Caco-2 (cell line): Measurements from ENCODE around the gene AUH. TPM values are rescaled to one million over a fixed set of nuclear protein-coding genes. Genes with fewer than 3 reads are reported as not detected.

Source experiments
- BruUV-seq: library from RNA; stranded (reverse); fragments of 400-500 nt; replicated peaks from 2 replicates; lab custom pipeline; 2021; lab: Mats Ljungman, UMichigan
- CTCF ChIA-PET: fragments of 300-600 bp; sonication (Branson Sonifier 250); formaldehyde crosslinking; loops from one replicate; lab custom pipeline; 2022; ENCODE audit warnings: antibody characterized with exemption; lab: Charles Lee
- POLR2A ChIA-PET: fragments of 300-600 bp; sonication (Branson Sonifier 250); formaldehyde crosslinking; loops from one replicate; lab custom pipeline; 2022; ENCODE audit warnings: antibody characterized with exemption; lab: Charles Lee
- DNase-seq, 2 experiments: peaks; one replicate each; pipeline versions ENCODE4 v3.0.0 to v3.0.0-alpha.2; 2020 to 2022
- H3K27me3 ChIP-seq: replicated peaks from 2 replicates; pipeline ENCODE4 v1.6.0; 2011; ENCODE audit warnings: low read length; ENCODE audit not compliant: control insufficient read depth, insufficient read depth
- H3K36me3 ChIP-seq: 2 replicates; pipeline ENCODE4 v1.5.1; 2011; ENCODE audit warnings: low read length; ENCODE audit not compliant: control insufficient read depth, insufficient read depth
- H3K4me1 ChIP-seq: fragments of 250-450 bp; sonication (Bioruptor Pico); 2 replicates; pipeline ENCODE4 v1.5.1; 2020; ENCODE audit warnings: mild to moderate bottlenecking
- H3K4me3 ChIP-seq: 2 replicates; pipeline ENCODE4 v1.5.1; 2011; ENCODE audit warnings: low read depth, mild to moderate bottlenecking, control low read depth, low read length
- H3K9me3 ChIP-seq: fragments of 250-450 bp; sonication (Bioruptor Pico); 2 replicates; pipeline ENCODE4 v1.5.1; 2020; ENCODE audit warnings: mild to moderate bottlenecking, moderate library complexity
- H3K27ac Mint-ChIP-seq: one replicate; pipeline ENCODE4 v1.8.0; 2022; ENCODE audit warnings: mixed read lengths; ENCODE audit not compliant: unreplicated experiment
- H3K27me3 Mint-ChIP-seq: one replicate; pipeline ENCODE4 v1.8.0; 2022; ENCODE audit warnings: mixed read lengths; ENCODE audit not compliant: insufficient read depth, unreplicated experiment
- H3K36me3 Mint-ChIP-seq: one replicate; pipeline ENCODE4 v1.8.0; 2022; ENCODE audit warnings: mild to moderate bottlenecking, mixed read lengths; ENCODE audit not compliant: insufficient read depth, unreplicated experiment
- H3K4me1 Mint-ChIP-seq: one replicate; pipeline ENCODE4 v1.8.0; 2022; ENCODE audit warnings: low read depth, mixed read lengths; ENCODE audit not compliant: unreplicated experiment
- H3K4me3 Mint-ChIP-seq: one replicate; pipeline ENCODE4 v1.8.0; 2022; ENCODE audit warnings: mild to moderate bottlenecking, moderate library complexity, mixed read lengths; ENCODE audit not compliant: unreplicated experiment
- H3K9me3 Mint-ChIP-seq: one replicate; pipeline ENCODE4 v1.8.0; 2022; ENCODE audit warnings: mixed read lengths; ENCODE audit not compliant: unreplicated experiment
- CTCF ChIP-seq, 2 experiments: fragments of 200-600 bp in 1 of 2; IDR thresholded peaks; 1 replicate in 1 of 2; 2 replicates in 1 of 2; pipeline versions ENCODE4 v1.5.1 to v1.8.0; 2011 to 2022; ENCODE audit warnings: antibody characterized with exemption in 1 of 2, control low read depth in 1 of 2, inconsistent platforms in 1 of 2, low read depth in 1 of 2, low read length in 1 of 2, mild to moderate bottlenecking in 1 of 2, moderate library complexity in 1 of 2; ENCODE audit not compliant: insufficient read depth in 1 of 2, severe bottlenecking in 1 of 2, unreplicated experiment in 1 of 2
- intact Hi-C: fragments of 100-400 bp; cut with micrococcal nuclease; formaldehyde crosslinking; loops from one replicate; pipeline ENCODE4 v1.10.0; 2022; ENCODE audit not compliant: unreplicated experiment
- total RNA-seq: library from RNA; stranded (reverse); gene quantifications from 2 replicates; pipeline ENCODE4 v1.2.3, GENCODE V29; 2022

The AUH gene
- total RNA-seq, 1 experiment from 2014 or later = 10.3 TPM

GRCh38 chr9:91298311-91298710 is 63.4 kb downstream of the AUH start:
- Mint-ChIP-seq H3K4me1 (no peaks in the 10 kb centered on the region), H3K36me3 (no peaks in the 10 kb centered on the region), H3K27ac (no peak overlapping the region), H3K9me3 (no peaks in the 10 kb centered on the region), H3K27me3 (no peaks in the 10 kb centered on the region), H3K4me3 (no peak overlapping the region)
- H3K9me3 ChIP-seq = no peaks in the 10 kb centered on the region
- intact Hi-C loops = no loop called here
- BruUV-seq = no TSS peak
- POLR2A ChIA-PET = no interaction called here
- CTCF ChIA-PET = no interaction called here
- no peak for TF ChIP-seq CTCF (IDR thresholded peaks at IDR 0.05; ENCODE audit: insufficient read depth in 1 of 2, low read depth in 1 of 2, low read length in 1 of 2, severe bottlenecking in 1 of 2, unreplicated experiment in 1 of 2)
- DNase-seq = no peak
- H3K4me1 ChIP-seq = no peaks in the 10 kb centered on the region
- no peaks in the 10 kb centered on the region for H3K36me3 ChIP-seq
- H3K27me3 ChIP-seq = no peaks in the 10 kb centered on the region
- H3K4me3 ChIP-seq = no peak overlapping the region

- POLR2A ChIA-PET = no interaction called here
- intact Hi-C loops = no loop called here
- no peaks in the 10 kb centered on the region for H3K4me1 Mint-ChIP-seq
- H3K9me3 Mint-ChIP-seq = no peaks in the 10 kb centered on the region
- no peaks in the 10 kb centered on the region for H3K27me3 Mint-ChIP-seq
- no peak for TF ChIP-seq CTCF (IDR thresholded peaks at IDR 0.05; ENCODE audit: insufficient read depth in 1 of 2, low read depth in 1 of 2, low read length in 1 of 2, severe bottlenecking in 1 of 2, unreplicated experiment in 1 of 2)
- H3K4me3 ChIP-seq = no peak overlapping the region
- H3K36me3 ChIP-seq = no peaks in the 10 kb centered on the region
- no peaks in the 10 kb centered on the region for H3K9me3 ChIP-seq
- H3K36me3 Mint-ChIP-seq = peaks cover 5% of the 10 kb centered on the region
- H3K4me3 Mint-ChIP-seq = no peak overlapping the region
- CTCF ChIA-PET = no interaction called here
- no TSS peak for BruUV-seq
- no peaks in the 10 kb centered on the region for H3K27me3 ChIP-seq
- no peak overlapping the region for H3K27ac Mint-ChIP-seq
- no peak for DNase-seq
- no peaks in the 10 kb centered on the region for H3K4me1 ChIP-seq
These were observed 64.4 kb downstream of the AUH start for GRCh38 chr9:91297306-91297705.

GRCh38 chr9:91296354-91296753 is 65.4 kb downstream of the AUH start:
- no TSS peak for BruUV-seq
- no peak for TF ChIP-seq CTCF (IDR thresholded peaks at IDR 0.05; ENCODE audit: insufficient read depth in 1 of 2, low read depth in 1 of 2, low read length in 1 of 2, severe bottlenecking in 1 of 2, unreplicated experiment in 1 of 2)
- peaks cover 7% of the 10 kb centered on the region for H3K36me3 Mint-ChIP-seq
- no peak overlapping the region for H3K4me3 Mint-ChIP-seq
- H3K4me1 Mint-ChIP-seq = no peaks in the 10 kb centered on the region
- intact Hi-C loops = no loop called here
- H3K36me3 ChIP-seq = no peaks in the 10 kb centered on the region
- H3K4me3 ChIP-seq = no peak overlapping the region
- no peaks in the 10 kb centered on the region for H3K9me3 Mint-ChIP-seq
- CTCF ChIA-PET = no interaction called here
- H3K4me1 ChIP-seq = no peaks in the 10 kb centered on the region
- no peak overlapping the region for H3K27ac Mint-ChIP-seq
- POLR2A ChIA-PET = no interaction called here
- no peaks in the 10 kb centered on the region for H3K9me3 ChIP-seq
- no peaks in the 10 kb centered on the region for H3K27me3 Mint-ChIP-seq
- DNase-seq = no peak
- H3K27me3 ChIP-seq = no peaks in the 10 kb centered on the region
